ENCODE measurements around the gene TUBGCP3. TPM values are rescaled to one million over a fixed set of nuclear protein-coding genes. Genes with fewer than 3 reads are reported as not detected.

TUBGCP3 gene
- total RNA-seq, 1 donor from 2014 or later: 14.0 TPM

GRCh38 chr13:112438094-112438493 is 149.9 kb downstream of the TUBGCP3 start:
- Histone ChIP-seq H3K36me3 (ENCODE audit: insufficient read depth, low read length) (no peaks in the 10 kb centered on the region), H3K4me2 (ENCODE audit: low read length) (no peak overlapping the region), H3K4me1 (ENCODE audit: insufficient read depth, low read length) (no peaks in the 10 kb centered on the region), H3K4me3 (ENCODE audit: insufficient read depth, low read depth, low read length) (no peak overlapping the region), H3K9ac (ENCODE audit: low read length) (no peak overlapping the region), H2AFZ (ENCODE audit: low read depth, low read length) (no peak overlapping the region), H3K79me2 (ENCODE audit: insufficient read depth, low read length) (no peaks in the 10 kb centered on the region), H4K20me1 (ENCODE audit: insufficient read depth, low read length) (no peaks in the 10 kb centered on the region), H3K27ac (ENCODE audit: low read depth, low read length) (no peak overlapping the region), H3K9me3 (ENCODE audit: insufficient read depth, low read depth, low read length) (peaks cover 5% of the 10 kb centered on the region), H3K27me3 (ENCODE audit: insufficient read depth, low read length) (no peaks in the 10 kb centered on the region)
- no peak for FAIRE-seq
- Mint-ChIP-seq H3K4me1 (ENCODE audit: low read depth, unreplicated experiment) (no peaks in the 10 kb centered on the region), H3K9me3 (ENCODE audit: unreplicated experiment) (peaks cover 25% of the 10 kb centered on the region), H3K27ac (ENCODE audit: unreplicated experiment) (no peak overlapping the region), H3K27me3 (ENCODE audit: low read depth, unreplicated experiment) (peaks cover 45% of the 10 kb centered on the region), H3K4me3 (ENCODE audit: unreplicated experiment) (no peak overlapping the region), H3K36me3 (ENCODE audit: low read depth, unreplicated experiment) (no peaks in the 10 kb centered on the region)
- no peak for TF ChIP-seq CTCF (IDR thresholded peaks at IDR 0.05; ENCODE audit: insufficient read depth, low read depth, low read length)
- no peak for TF ChIP-seq EZH2 (IDR thresholded peaks at IDR 0.05; ENCODE audit: insufficient read depth, low read length)
- DNase-seq (ENCODE audit: low read depth): no peak

GRCh38 chr13:112435973-112436372 is 152.0 kb downstream of the TUBGCP3 start:
- Histone ChIP-seq H2AFZ (ENCODE audit: low read depth, low read length) (no peak overlapping the region), H3K9ac (ENCODE audit: low read length) (no peak overlapping the region), H3K9me3 (ENCODE audit: insufficient read depth, low read depth, low read length) (peaks cover 5% of the 10 kb centered on the region), H4K20me1 (ENCODE audit: insufficient read depth, low read length) (no peaks in the 10 kb centered on the region), H3K4me3 (ENCODE audit: insufficient read depth, low read depth, low read length) (no peak overlapping the region), H3K27me3 (ENCODE audit: insufficient read depth, low read length) (no peaks in the 10 kb centered on the region), H3K27ac (ENCODE audit: low read depth, low read length) (no peak overlapping the region), H3K4me2 (ENCODE audit: low read length) (no peak overlapping the region), H3K36me3 (ENCODE audit: insufficient read depth, low read length) (no peaks in the 10 kb centered on the region), H3K79me2 (ENCODE audit: insufficient read depth, low read length) (no peaks in the 10 kb centered on the region), H3K4me1 (ENCODE audit: insufficient read depth, low read length) (no peaks in the 10 kb centered on the region)
- Mint-ChIP-seq H3K27ac (ENCODE audit: unreplicated experiment) (no peak overlapping the region), H3K4me3 (ENCODE audit: unreplicated experiment) (no peak overlapping the region), H3K4me1 (ENCODE audit: low read depth, unreplicated experiment) (no peaks in the 10 kb centered on the region), H3K9me3 (ENCODE audit: unreplicated experiment) (peaks cover 32% of the 10 kb centered on the region), H3K27me3 (ENCODE audit: low read depth, unreplicated experiment) (peaks cover 42% of the 10 kb centered on the region), H3K36me3 (ENCODE audit: low read depth, unreplicated experiment) (no peaks in the 10 kb centered on the region)
- no peak for TF ChIP-seq CTCF (IDR thresholded peaks at IDR 0.05; ENCODE audit: insufficient read depth, low read depth, low read length)
- no peak for TF ChIP-seq EZH2 (IDR thresholded peaks at IDR 0.05; ENCODE audit: insufficient read depth, low read length)
- no peak for DNase-seq (ENCODE audit: low read depth)
- FAIRE-seq: no peak

Other genes with a start within 250 kb of the TUBGCP3 start
- gene SPACA7, start 211.8 kb downstream of the TUBGCP3 start, total RNA-seq: not detected in 2 replicates
- gene ATP11A, start 101.9 kb upstream of the TUBGCP3 start, total RNA-seq: 35.7 and 38.9 TPM in 2 replicates